Neural cell (in vitro differentiated cells): Measurements from ENCODE around the gene GABBR2. TPM values are rescaled to one million over a fixed set of nuclear protein-coding genes. Genes with fewer than 3 reads are reported as not detected.

ENCODE experiments used
- H2AFZ ChIP-seq: fragments of 200-600, 300-800 bp; sonication (generic), shearing (Covaris generic); 2 replicates; pipeline ENCODE4 v1.6.0; 2014; ENCODE audit warnings: low read depth, mild to moderate bottlenecking, antibody characterized with exemption, low read length, moderate library complexity
- H3F3A ChIP-seq: fragments of 200-600 bp; shearing (Covaris generic); 2 replicates; pipeline ENCODE4 v1.6.1; 2016; ENCODE audit warnings: mild to moderate bottlenecking, moderate library complexity, mixed read lengths, antibody characterized with exemption, low read length; ENCODE audit not compliant: insufficient read depth, poor library complexity, severe bottlenecking
- H3K27ac ChIP-seq: fragments of 200-600, 300-800 bp; sonication (generic), shearing (Covaris generic); 2 replicates; pipeline ENCODE4 v1.5.1; 2014; ENCODE audit warnings: mild to moderate bottlenecking, low read length, moderate library complexity
- H3K27me3 ChIP-seq: fragments of 300-800, 200-600 bp; sonication (generic), shearing (Covaris generic); 2 replicates; pipeline ENCODE4 v1.6.0; 2014; ENCODE audit warnings: mild to moderate bottlenecking, low read depth, low read length, moderate library complexity; ENCODE audit not compliant: insufficient read depth
- H3K36me3 ChIP-seq: fragments of 300-800, 200-600 bp; sonication (generic), shearing (Covaris generic); 2 replicates; pipeline ENCODE4 v1.5.1; 2014; ENCODE audit warnings: mild to moderate bottlenecking, antibody characterized with exemption, low read length, moderate library complexity; ENCODE audit not compliant: insufficient read depth
- H3K4me2 ChIP-seq: fragments of 300-800, 200-600 bp; sonication (generic), shearing (Covaris generic); 2 replicates; pipeline ENCODE4 v1.6.0; 2014; ENCODE audit warnings: mild to moderate bottlenecking, low read length
- H3K4me3 ChIP-seq: fragments of 300-800, 200-600 bp; sonication (generic), shearing (Covaris generic); 2 replicates; pipeline ENCODE4 v1.5.1; 2014; ENCODE audit warnings: mild to moderate bottlenecking, low read length, moderate library complexity
- H3K79me2 ChIP-seq: fragments of 200-600 bp; shearing (Covaris generic); replicated peaks from 2 replicates; pipeline ENCODE4 v1.6.0; 2014; ENCODE audit warnings: mild to moderate bottlenecking, low read length, moderate library complexity; ENCODE audit not compliant: insufficient read depth
- H3K9ac ChIP-seq: fragments of 300-800, 200-600 bp; sonication (generic), shearing (Covaris generic); 2 replicates; pipeline ENCODE4 v1.6.1; 2016; ENCODE audit warnings: mild to moderate bottlenecking, low read length, mixed read lengths
- H3K9me2 ChIP-seq: fragments of 200-600 bp; shearing (Covaris generic); 2 replicates; pipeline ENCODE4 v1.6.1; 2016; ENCODE audit warnings: mild to moderate bottlenecking, low read length, mixed read lengths; ENCODE audit not compliant: insufficient read depth
- H3K9me3 ChIP-seq: fragments of 200-600, 300-800 bp; sonication (generic), shearing (Covaris generic); 2 replicates; pipeline ENCODE4 v1.6.1; 2016; ENCODE audit warnings: mild to moderate bottlenecking, mixed run types, low read length, moderate library complexity, mixed read lengths
- H4K20me1 ChIP-seq: fragments of 200-600 bp; shearing (Covaris generic); 2 replicates; pipeline ENCODE4 v1.6.1; 2016; ENCODE audit warnings: mild to moderate bottlenecking, mixed run types; ENCODE audit not compliant: insufficient read depth
- EP300 ChIP-seq: fragments of 450-650 bp; conservative IDR thresholded peaks from 2 replicates; pipeline ENCODE4 v1.6.1; 2014; ENCODE audit warnings: antibody characterized with exemption, mild to moderate bottlenecking, moderate library complexity; ENCODE audit not compliant: poor library complexity, severe bottlenecking
- EZH2 ChIP-seq: fragments of 200-600, 300-800 bp; shearing (Covaris generic), sonication (generic); IDR thresholded peaks from 2 replicates; pipeline ENCODE4 v1.6.1; 2014; ENCODE audit warnings: antibody characterized with exemption, low read length, borderline replicate concordance, mild to moderate bottlenecking; ENCODE audit not compliant: insufficient read depth, poor library complexity, severe bottlenecking
- MXI1 ChIP-seq: fragments of 450-650 bp; conservative IDR thresholded peaks from 2 replicates; pipeline ENCODE4 v1.6.1; 2014; ENCODE audit warnings: antibody characterized with exemption, mild to moderate bottlenecking; ENCODE audit not compliant: poor library complexity, severe bottlenecking
- POLR2AphosphoS5 ChIP-seq: IDR thresholded peaks from 2 replicates; pipeline ENCODE4 v1.6.1; 2012
- RAD21 ChIP-seq: fragments of 450-650 bp; conservative IDR thresholded peaks from 2 replicates; pipeline ENCODE4 v1.6.1; 2014; ENCODE audit warnings: antibody characterized with exemption, mild to moderate bottlenecking, moderate library complexity
- REST ChIP-seq: IDR thresholded peaks from 2 replicates; pipeline ENCODE4 v1.6.1; 2012; ENCODE audit warnings: borderline replicate concordance
- SMC3 ChIP-seq: fragments of 450-650 bp; conservative IDR thresholded peaks from 2 replicates; pipeline ENCODE4 v1.6.1; 2014; ENCODE audit warnings: antibody characterized with exemption, mild to moderate bottlenecking, moderate library complexity; ENCODE audit not compliant: poor library complexity
- TAF1 ChIP-seq: IDR thresholded peaks from 2 replicates; pipeline ENCODE4 v1.6.1; 2012; ENCODE audit warnings: low read depth
- polyA plus RNA-seq: library from polyadenylated mRNA; depleted of rRNA; stranded (reverse); fragments of >200 nt; gene quantifications from 2 replicates; pipeline ENCODE4 v1.2.3, GENCODE V29; 2014
- TF ChIP-seq, protein P1 (sequence below): fragments of 450-650 bp; IDR thresholded peaks from 2 replicates; pipeline ENCODE4 v1.5.1; 2014; ENCODE audit warnings: antibody characterized with exemption, mild to moderate bottlenecking, moderate library complexity; ENCODE audit not compliant: poor library complexity, severe bottlenecking

Gene GABBR2
- polyA plus RNA-seq, 1 donor from 2014 or later: 7.1 TPM

DNA sequence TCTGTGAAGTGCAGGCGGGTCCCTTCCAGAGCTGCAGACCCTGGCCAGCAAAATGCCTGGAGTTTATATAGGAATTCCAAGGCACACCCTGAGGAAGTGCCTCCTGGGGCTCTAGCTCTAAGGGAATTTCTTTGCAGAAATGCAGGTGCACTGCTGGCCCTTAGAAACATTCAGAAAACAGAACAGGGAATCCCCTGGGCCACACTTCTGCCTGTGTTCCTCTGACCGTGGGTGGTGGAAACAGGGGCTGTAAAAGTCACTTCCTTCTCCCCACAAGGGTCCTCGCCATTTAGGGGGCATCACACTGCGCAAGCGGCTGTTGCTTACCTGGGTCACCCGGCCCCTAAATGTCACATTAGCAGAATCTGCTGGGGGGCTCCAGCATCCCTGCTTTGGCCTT lies 312.5 kb downstream of the GABBR2 start:
- Histone ChIP-seq H3K79me2 (no peaks in the 10 kb centered on the region), H2AFZ (no peak overlapping the region), H3K4me3 (no peak overlapping the region), H3K36me3 (no peaks in the 10 kb centered on the region), H3F3A (no peaks in the 10 kb centered on the region), H3K9ac (no peak overlapping the region), H3K4me2 (no peak overlapping the region), H3K27ac (no peak overlapping the region), H4K20me1 (no peaks in the 10 kb centered on the region), H3K9me2 (no peaks in the 10 kb centered on the region), H3K27me3 (no peaks in the 10 kb centered on the region), H3K9me3 (no peaks in the 10 kb centered on the region)
- TF ChIP-seq MXI1 (no peak), TAF1 (no peak), EP300 (no peak), EZH2 (no peak), SMC3 (no peak), REST (no peak), POLR2AphosphoS5 (no peak), RAD21 (no peak)
- TF ChIP-seq, protein P1, sequence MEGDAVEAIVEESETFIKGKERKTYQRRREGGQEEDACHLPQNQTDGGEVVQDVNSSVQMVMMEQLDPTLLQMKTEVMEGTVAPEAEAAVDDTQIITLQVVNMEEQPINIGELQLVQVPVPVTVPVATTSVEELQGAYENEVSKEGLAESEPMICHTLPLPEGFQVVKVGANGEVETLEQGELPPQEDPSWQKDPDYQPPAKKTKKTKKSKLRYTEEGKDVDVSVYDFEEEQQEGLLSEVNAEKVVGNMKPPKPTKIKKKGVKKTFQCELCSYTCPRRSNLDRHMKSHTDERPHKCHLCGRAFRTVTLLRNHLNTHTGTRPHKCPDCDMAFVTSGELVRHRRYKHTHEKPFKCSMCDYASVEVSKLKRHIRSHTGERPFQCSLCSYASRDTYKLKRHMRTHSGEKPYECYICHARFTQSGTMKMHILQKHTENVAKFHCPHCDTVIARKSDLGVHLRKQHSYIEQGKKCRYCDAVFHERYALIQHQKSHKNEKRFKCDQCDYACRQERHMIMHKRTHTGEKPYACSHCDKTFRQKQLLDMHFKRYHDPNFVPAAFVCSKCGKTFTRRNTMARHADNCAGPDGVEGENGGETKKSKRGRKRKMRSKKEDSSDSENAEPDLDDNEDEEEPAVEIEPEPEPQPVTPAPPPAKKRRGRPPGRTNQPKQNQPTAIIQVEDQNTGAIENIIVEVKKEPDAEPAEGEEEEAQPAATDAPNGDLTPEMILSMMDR: no peak

- Histone ChIP-seq H3K36me3 (no peaks in the 10 kb centered on the region), H3K79me2 (no peaks in the 10 kb centered on the region), H4K20me1 (no peaks in the 10 kb centered on the region), H3K4me2 (no peak overlapping the region), H3K27ac (no peak overlapping the region), H3K9me2 (no peaks in the 10 kb centered on the region), H2AFZ (no peak overlapping the region), H3K27me3 (no peaks in the 10 kb centered on the region), H3K9me3 (no peaks in the 10 kb centered on the region), H3F3A (no peaks in the 10 kb centered on the region), H3K4me3 (no peak overlapping the region), H3K9ac (no peak overlapping the region)
- TF ChIP-seq EZH2: no peak
- no peak for TF ChIP-seq MXI1
- no peak for TF ChIP-seq EP300
- TF ChIP-seq TAF1: no peak
- TF ChIP-seq REST: no peak
- no peak for TF ChIP-seq SMC3
- TF ChIP-seq, protein P1: no peak
- no peak for TF ChIP-seq RAD21
- no peak for TF ChIP-seq POLR2AphosphoS5
Measured at GRCh38 chr9:98391867-98392266, 316.9 kb downstream of the GABBR2 start.
